Astrocyte (in vitro differentiated cells and primary cell): Measurements from ENCODE around the gene EFNB2. TPM values are rescaled to one million over a fixed set of nuclear protein-coding genes. Genes with fewer than 3 reads are reported as not detected.
A peak's percentile ranks its signal among the peaks of the same experiment; 100 is the strongest.

Experiments
- DNase-seq: peaks from one replicate; pipeline ENCODE4 v3.0.0-alpha.2; 2010; ENCODE audit warnings: low read depth
- FAIRE-seq: peaks from 2 replicates; lab custom pipeline; 2011; peaks lifted over from hg19 to GRCh38; lab: Jason Lieb, UNC
- H2AFZ ChIP-seq: 2 replicates; pipeline ENCODE4 v1.6.0; 2012; ENCODE audit warnings: low read depth, low read length, inconsistent platforms
- H3K27ac ChIP-seq: 2 replicates; pipeline ENCODE4 v1.5.1; 2011; ENCODE audit warnings: low read depth, low read length, inconsistent platforms
- H3K27me3 ChIP-seq: 2 replicates; pipeline ENCODE4 v1.6.0; 2011; ENCODE audit warnings: low read length, inconsistent platforms; ENCODE audit not compliant: insufficient read depth
- H3K36me3 ChIP-seq: 2 replicates; pipeline ENCODE4 v1.5.1; 2011; ENCODE audit warnings: low read length, inconsistent platforms; ENCODE audit not compliant: insufficient read depth
- H3K4me1 ChIP-seq: 2 replicates; pipeline ENCODE4 v1.5.1; 2011; ENCODE audit warnings: low read length, inconsistent platforms; ENCODE audit not compliant: insufficient read depth
- H3K4me2 ChIP-seq: 2 replicates; pipeline ENCODE4 v1.6.0; 2012; ENCODE audit warnings: low read length, inconsistent platforms
- H3K4me3 ChIP-seq: 2 replicates; pipeline ENCODE4 v1.5.1; 2011; ENCODE audit warnings: low read depth, mild to moderate bottlenecking, low read length, inconsistent platforms; ENCODE audit not compliant: insufficient read depth
- H3K79me2 ChIP-seq: 2 replicates; pipeline ENCODE4 v1.6.0; 2012; ENCODE audit warnings: mild to moderate bottlenecking, low read length, inconsistent platforms; ENCODE audit not compliant: insufficient read depth
- H3K9ac ChIP-seq: 2 replicates; pipeline ENCODE4 v1.6.0; 2012; ENCODE audit warnings: mild to moderate bottlenecking, low read length, inconsistent platforms
- H3K9me3 ChIP-seq: 2 replicates; pipeline ENCODE4 v1.5.1; 2012; ENCODE audit warnings: low read depth, mild to moderate bottlenecking, low read length, inconsistent platforms; ENCODE audit not compliant: insufficient read depth
- H4K20me1 ChIP-seq: 2 replicates; pipeline ENCODE4 v1.6.0; 2012; ENCODE audit warnings: low read length, inconsistent platforms; ENCODE audit not compliant: insufficient read depth
- H3K27ac Mint-ChIP-seq: one replicate; pipeline ENCODE4 v1.8.0; 2021; ENCODE audit warnings: mild to moderate bottlenecking, mixed read lengths; ENCODE audit not compliant: unreplicated experiment
- H3K27me3 Mint-ChIP-seq: one replicate; pipeline ENCODE4 v1.8.0; 2021; ENCODE audit warnings: low read depth, mixed read lengths; ENCODE audit not compliant: unreplicated experiment
- H3K36me3 Mint-ChIP-seq: one replicate; pipeline ENCODE4 v1.8.0; 2021; ENCODE audit warnings: low read depth, mixed read lengths; ENCODE audit not compliant: unreplicated experiment
- H3K4me1 Mint-ChIP-seq: one replicate; pipeline ENCODE4 v1.8.0; 2021; ENCODE audit warnings: low read depth, mixed read lengths; ENCODE audit not compliant: unreplicated experiment
- H3K4me3 Mint-ChIP-seq: one replicate; pipeline ENCODE4 v1.8.0; 2021; ENCODE audit warnings: mild to moderate bottlenecking, moderate library complexity, mixed read lengths; ENCODE audit not compliant: unreplicated experiment
- H3K9me3 Mint-ChIP-seq: one replicate; pipeline ENCODE4 v1.8.0; 2021; ENCODE audit warnings: mild to moderate bottlenecking, mixed read lengths; ENCODE audit not compliant: unreplicated experiment
- CTCF ChIP-seq: IDR thresholded peaks from 2 replicates; pipeline ENCODE4 v1.5.1; 2011; ENCODE audit warnings: low read depth, mild to moderate bottlenecking, inconsistent platforms, low read length, moderate library complexity; ENCODE audit not compliant: insufficient read depth
- EZH2 ChIP-seq: IDR thresholded peaks from 2 replicates; pipeline ENCODE4 v1.6.1; 2012; ENCODE audit warnings: mild to moderate bottlenecking, low read length, inconsistent platforms; ENCODE audit not compliant: insufficient read depth
- total RNA-seq: library from RNA; stranded (reverse); gene quantifications from 2 replicates; pipeline ENCODE4 v1.2.1, GENCODE V29; 2021

The EFNB2 gene
- total RNA-seq, 1 donor from 2014 or later, result 93.2 TPM

GRCh38 chr13:106498571-106498970 lies 36.9 kb downstream of the EFNB2 start:
- no peaks in the 10 kb centered on the region for H3K27me3 Mint-ChIP-seq
- H3K27ac ChIP-seq, result peak overlapping the region; percentile 34
- H3K79me2 ChIP-seq, result peaks cover 96% of the 10 kb centered on the region
- H4K20me1 ChIP-seq, result peaks cover 34% of the 10 kb centered on the region
- FAIRE-seq (no peak), DNase-seq (no peak)
- no peaks in the 10 kb centered on the region for H3K27me3 ChIP-seq
- H2AFZ ChIP-seq, result no peak overlapping the region
- peaks cover 58% of the 10 kb centered on the region for H3K4me1 Mint-ChIP-seq
- no peaks in the 10 kb centered on the region for H3K9me3 Mint-ChIP-seq
- peak overlapping the region; percentile 15 for H3K27ac Mint-ChIP-seq
- no peaks in the 10 kb centered on the region for H3K9me3 ChIP-seq
- peak overlapping the region; percentile 33 for H3K4me2 ChIP-seq
- peaks cover 20% of the 10 kb centered on the region for H3K4me1 ChIP-seq
- no peak overlapping the region for H3K9ac ChIP-seq
- H3K36me3 ChIP-seq, result peaks cover 23% of the 10 kb centered on the region
- no peak overlapping the region for H3K4me3 Mint-ChIP-seq
- peaks cover 23% of the 10 kb centered on the region for H3K36me3 Mint-ChIP-seq
- H3K4me3 ChIP-seq, result no peak overlapping the region
- TF ChIP-seq CTCF (no peak), EZH2 (no peak)

- no peak for FAIRE-seq
- no peaks in the 10 kb centered on the region for H3K9me3 Mint-ChIP-seq
- Histone ChIP-seq H3K4me3 (no peak overlapping the region), H3K27ac (no peak overlapping the region), H3K79me2 (peaks cover 96% of the 10 kb centered on the region), H3K4me1 (peaks cover 17% of the 10 kb centered on the region), H2AFZ (no peak overlapping the region), H4K20me1 (peaks cover 34% of the 10 kb centered on the region), H3K36me3 (peaks cover 26% of the 10 kb centered on the region), H3K27me3 (no peaks in the 10 kb centered on the region), H3K9ac (no peak overlapping the region), H3K9me3 (no peaks in the 10 kb centered on the region), H3K4me2 (no peak overlapping the region)
- no peak for DNase-seq
- H3K36me3 Mint-ChIP-seq, result peaks cover 23% of the 10 kb centered on the region
- H3K4me1 Mint-ChIP-seq, result peaks cover 54% of the 10 kb centered on the region
- H3K27me3 Mint-ChIP-seq, result no peaks in the 10 kb centered on the region
- H3K27ac Mint-ChIP-seq, result no peak overlapping the region
- no peak overlapping the region for H3K4me3 Mint-ChIP-seq
- TF ChIP-seq CTCF, result no peak
- no peak for TF ChIP-seq EZH2
Measured at GRCh38 chr13:106498158-106498557, 37.3 kb downstream of the EFNB2 start.

DNA sequence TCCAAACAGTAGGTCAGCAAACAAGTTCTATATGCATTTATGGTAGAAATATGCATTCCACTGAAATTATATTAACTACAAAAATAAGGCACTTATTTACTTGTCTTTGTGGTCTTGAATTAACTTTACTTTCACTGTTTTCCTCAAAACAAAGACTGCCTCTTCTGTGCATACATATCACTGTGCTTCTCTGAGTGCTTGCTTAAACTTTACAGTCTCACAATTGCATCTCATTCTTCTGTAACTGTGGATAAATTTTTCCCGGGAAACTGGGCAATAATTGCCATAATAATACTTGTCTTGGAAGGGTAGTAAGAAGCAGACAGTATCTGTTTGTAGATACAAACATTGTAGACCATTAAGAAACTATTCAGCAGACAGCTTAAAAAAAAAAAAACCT lies 38.4 kb downstream of the EFNB2 start:
- peaks cover 96% of the 10 kb centered on the region for H3K79me2 ChIP-seq
- H4K20me1 ChIP-seq, result peaks cover 41% of the 10 kb centered on the region
- Mint-ChIP-seq H3K4me3 (no peak overlapping the region), H3K27me3 (no peaks in the 10 kb centered on the region), H3K36me3 (peaks cover 28% of the 10 kb centered on the region), H3K27ac (no peak overlapping the region), H3K4me1 (peaks cover 50% of the 10 kb centered on the region), H3K9me3 (no peaks in the 10 kb centered on the region)
- no peaks in the 10 kb centered on the region for H3K9me3 ChIP-seq
- TF ChIP-seq EZH2 (no peak), CTCF (no peak)
- H3K36me3 ChIP-seq, result peaks cover 32% of the 10 kb centered on the region
- DNase-seq, result no peak
- H3K4me3 ChIP-seq, result no peak overlapping the region
- no peak overlapping the region for H2AFZ ChIP-seq
- H3K27me3 ChIP-seq, result no peaks in the 10 kb centered on the region
- no peak overlapping the region for H3K4me2 ChIP-seq
- FAIRE-seq, result no peak
- no peak overlapping the region for H3K9ac ChIP-seq
- H3K4me1 ChIP-seq, result peaks cover 17% of the 10 kb centered on the region
- no peak overlapping the region for H3K27ac ChIP-seq
